ENCODE results near the gene WSCD2. TPM values are rescaled to one million over a fixed set of nuclear protein-coding genes. Genes with fewer than 3 reads are reported as not detected.
A peak's percentile ranks its signal among the peaks of the same experiment; 100 is the strongest.

The WSCD2 gene
- total RNA-seq, 2 experiments from 2014 or later = not detected

DNA sequence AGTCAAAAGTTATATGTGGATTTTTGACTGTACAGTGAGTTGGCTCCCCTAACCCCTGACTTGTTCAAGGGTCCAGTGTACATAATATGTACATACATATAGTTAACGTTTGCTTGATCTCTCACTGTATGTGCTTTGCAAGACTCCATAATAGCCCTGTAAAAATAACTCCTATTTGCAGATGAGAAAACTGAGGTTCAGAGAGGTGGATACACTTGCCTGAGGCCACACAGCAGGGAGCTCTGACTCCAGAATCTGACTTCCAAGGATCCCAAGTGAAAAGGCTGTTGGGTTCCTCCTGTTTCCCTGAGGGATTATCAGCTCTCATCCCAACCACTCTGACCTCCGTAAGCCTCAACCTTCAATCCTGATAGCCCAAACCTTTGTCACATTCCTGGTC, 168.3 kb downstream of the WSCD2 start:
- Mint-ChIP-seq H3K36me3 (ENCODE audit: low read depth) (no peaks in the 10 kb centered on the region), H3K27ac (peak overlapping the region; percentile 37), H3K4me1 (ENCODE audit: low read depth) (peaks cover 27% of the 10 kb centered on the region), H3K4me3 (no peak overlapping the region), H3K27me3 (no peaks in the 10 kb centered on the region), H3K9me3 (no peaks in the 10 kb centered on the region)
- intact Hi-C loops (cut with DNase I, micrococcal nuclease) = no loop called here
- CTCF ChIA-PET = no interaction called here
- DNase-seq = no peak
- H3K4me1 ChIP-seq (ENCODE audit: insufficient read depth, low read length) = peaks cover 18% of the 10 kb centered on the region
- POLR2A ChIA-PET = interaction anchor here (1.3 kb wide), 1 partner anchor 10 kb away, joined by 3 read pairs; no protein-coding TSS in a partner anchor
- TF ChIP-seq, protein P1, sequence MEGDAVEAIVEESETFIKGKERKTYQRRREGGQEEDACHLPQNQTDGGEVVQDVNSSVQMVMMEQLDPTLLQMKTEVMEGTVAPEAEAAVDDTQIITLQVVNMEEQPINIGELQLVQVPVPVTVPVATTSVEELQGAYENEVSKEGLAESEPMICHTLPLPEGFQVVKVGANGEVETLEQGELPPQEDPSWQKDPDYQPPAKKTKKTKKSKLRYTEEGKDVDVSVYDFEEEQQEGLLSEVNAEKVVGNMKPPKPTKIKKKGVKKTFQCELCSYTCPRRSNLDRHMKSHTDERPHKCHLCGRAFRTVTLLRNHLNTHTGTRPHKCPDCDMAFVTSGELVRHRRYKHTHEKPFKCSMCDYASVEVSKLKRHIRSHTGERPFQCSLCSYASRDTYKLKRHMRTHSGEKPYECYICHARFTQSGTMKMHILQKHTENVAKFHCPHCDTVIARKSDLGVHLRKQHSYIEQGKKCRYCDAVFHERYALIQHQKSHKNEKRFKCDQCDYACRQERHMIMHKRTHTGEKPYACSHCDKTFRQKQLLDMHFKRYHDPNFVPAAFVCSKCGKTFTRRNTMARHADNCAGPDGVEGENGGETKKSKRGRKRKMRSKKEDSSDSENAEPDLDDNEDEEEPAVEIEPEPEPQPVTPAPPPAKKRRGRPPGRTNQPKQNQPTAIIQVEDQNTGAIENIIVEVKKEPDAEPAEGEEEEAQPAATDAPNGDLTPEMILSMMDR (IDR thresholded peaks at IDR 0.05) = no peak
- H3K27me3 ChIP-seq (ENCODE audit: control insufficient read depth in 1 of 2, insufficient read depth in 2 of 2, low read length in 2 of 2) = no peaks in the 10 kb centered on the region
- H3K4me3 ChIP-seq (ENCODE audit: low read length) = no peak overlapping the region
- no peak for ATAC-seq (ENCODE audit: poor library complexity)
- H3K27ac ChIP-seq (ENCODE audit: low read depth in 1 of 2, low read length in 2 of 2) = no peak overlapping the region
- no peaks in the 10 kb centered on the region for H3K9me3 ChIP-seq (ENCODE audit: control insufficient read depth in 1 of 2, insufficient read depth in 1 of 2, low read length in 2 of 2)
- no peaks in the 10 kb centered on the region for H3K36me3 ChIP-seq (ENCODE audit: insufficient read depth, low read length)

DNA sequence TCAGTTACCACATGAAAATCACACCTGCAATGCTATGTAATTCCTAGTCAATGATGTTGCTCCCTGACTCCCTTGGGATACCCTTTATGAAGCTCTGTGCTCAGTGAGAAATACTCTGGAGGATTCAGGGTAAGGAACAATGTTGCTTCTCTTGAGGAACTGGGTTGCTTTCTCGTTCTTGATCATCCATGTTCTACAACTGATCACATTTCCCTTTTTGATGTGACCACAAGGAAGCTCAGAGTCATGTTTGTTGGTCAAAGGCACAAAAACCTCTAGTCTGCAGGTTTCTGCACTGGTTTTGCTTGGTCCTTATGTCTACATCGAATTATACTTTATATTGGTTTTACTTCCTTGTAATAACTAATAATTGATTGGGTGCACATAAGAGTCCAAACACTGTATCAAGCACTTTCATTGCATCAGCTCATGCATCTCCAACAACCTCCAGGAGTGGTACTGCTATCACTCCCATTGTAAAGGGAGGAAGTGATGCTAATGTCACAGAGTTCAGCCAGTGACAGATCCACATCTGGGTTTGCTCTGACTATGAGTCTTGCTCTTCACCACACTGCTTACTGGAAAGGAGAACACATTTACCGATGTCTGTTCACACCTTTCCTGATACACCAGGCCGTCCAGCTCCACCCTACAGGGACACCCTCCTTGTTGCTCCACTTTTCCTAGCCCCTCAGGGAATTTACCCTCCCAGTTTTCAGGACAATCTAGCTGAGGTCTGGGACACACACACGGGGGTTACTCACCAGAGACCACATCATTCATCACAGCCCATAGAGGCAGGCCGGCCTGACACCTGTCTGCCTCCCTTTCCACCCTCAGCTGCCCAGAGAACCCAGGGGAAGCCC, 169.0 kb downstream of the WSCD2 start:
- H3K27me3 ChIP-seq (ENCODE audit: control insufficient read depth in 1 of 2, insufficient read depth in 2 of 2, low read length in 2 of 2) = peaks cover 0 to 4% of the 10 kb centered on the region in 2 experiments
- Mint-ChIP-seq H3K36me3 (ENCODE audit: low read depth) (no peaks in the 10 kb centered on the region), H3K27me3 (no peaks in the 10 kb centered on the region), H3K4me1 (ENCODE audit: low read depth) (peaks cover 27% of the 10 kb centered on the region), H3K9me3 (no peaks in the 10 kb centered on the region), H3K4me3 (peak overlapping the region; percentile 16), H3K27ac (peak overlapping the region; percentile 66)
- peaks cover 18% of the 10 kb centered on the region for H3K4me1 ChIP-seq (ENCODE audit: insufficient read depth, low read length)
- DNase-seq = peak in 1 of 14 experiments; percentile 40
- H3K4me3 ChIP-seq (ENCODE audit: low read length) = no peak overlapping the region
- no peak overlapping the region for H3K27ac ChIP-seq (ENCODE audit: low read depth in 1 of 2, low read length in 2 of 2)
- TF ChIP-seq, protein P1 (IDR thresholded peaks at IDR 0.05) = no peak
- intact Hi-C loops (cut with DNase I, micrococcal nuclease) = no loop called here
- ChIA-PET POLR2A (interaction anchor here (1.3 kb wide), 1 partner anchor 9 kb away, joined by 3 read pairs; no protein-coding TSS in a partner anchor), CTCF (no interaction called here)
- ATAC-seq (ENCODE audit: poor library complexity) = no peak
- no peaks in the 10 kb centered on the region for H3K36me3 ChIP-seq (ENCODE audit: insufficient read depth, low read length)
- H3K9me3 ChIP-seq (ENCODE audit: control insufficient read depth in 1 of 2, insufficient read depth in 1 of 2, low read length in 2 of 2) = no peaks in the 10 kb centered on the region

DNA sequence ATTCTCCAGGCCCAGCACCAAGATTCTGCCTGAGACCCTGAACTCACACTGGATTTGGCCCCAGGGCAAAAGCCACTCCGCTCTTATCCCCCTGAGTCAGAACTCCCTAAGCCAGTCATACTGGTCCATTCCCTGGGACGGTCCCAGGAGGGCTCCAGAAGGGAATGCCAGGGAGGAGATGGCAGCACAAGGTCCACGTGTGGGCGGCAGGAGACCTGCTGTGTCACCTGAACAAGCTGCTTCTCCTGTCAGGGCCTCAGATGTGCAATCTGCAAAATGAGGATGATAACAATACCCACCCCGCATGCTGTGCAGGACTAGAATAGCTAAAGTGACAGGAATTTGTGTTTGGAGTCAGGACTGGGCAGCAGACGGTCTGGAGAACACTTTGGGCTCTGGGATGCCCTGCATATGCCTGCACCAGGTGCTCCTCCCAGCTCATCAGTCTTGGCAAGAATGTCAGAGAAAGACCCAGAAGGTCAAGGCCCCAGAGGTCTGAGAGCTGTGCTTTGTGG, 169.7 kb downstream of the WSCD2 start:
- Histone ChIP-seq H3K9me3 (ENCODE audit: control insufficient read depth in 1 of 2, insufficient read depth in 1 of 2, low read length in 2 of 2) (no peaks in the 10 kb centered on the region), H3K4me3 (ENCODE audit: low read length) (no peak overlapping the region), H3K27me3 (ENCODE audit: control insufficient read depth in 1 of 2, insufficient read depth in 2 of 2, low read length in 2 of 2) (peaks cover 0 to 4% of the 10 kb centered on the region in 2 experiments), H3K27ac (ENCODE audit: low read depth in 1 of 2, low read length in 2 of 2) (no peak overlapping the region), H3K4me1 (ENCODE audit: insufficient read depth, low read length) (peaks cover 18% of the 10 kb centered on the region), H3K36me3 (ENCODE audit: insufficient read depth, low read length) (no peaks in the 10 kb centered on the region)
- no peak overlapping the region for H3K4me3 Mint-ChIP-seq
- intact Hi-C loops (cut with DNase I, micrococcal nuclease) = no loop called here
- H3K27ac Mint-ChIP-seq = no peak overlapping the region
- TF ChIP-seq, protein P1 (IDR thresholded peaks at IDR 0.05) = no peak
- CTCF ChIA-PET = no interaction called here
- H3K4me1 Mint-ChIP-seq (ENCODE audit: low read depth) = peaks cover 27% of the 10 kb centered on the region
- DNase-seq (no peak), ATAC-seq (ENCODE audit: poor library complexity) (no peak)
- H3K27me3 Mint-ChIP-seq = no peaks in the 10 kb centered on the region
- no peaks in the 10 kb centered on the region for H3K36me3 Mint-ChIP-seq (ENCODE audit: low read depth)
- POLR2A ChIA-PET = interaction anchor here (1.3 kb wide), 1 partner anchor 8 kb away, joined by 3 read pairs; no protein-coding TSS in a partner anchor
- no peaks in the 10 kb centered on the region for H3K9me3 Mint-ChIP-seq

Measured in CD4-positive, alpha-beta T cell (primary cell).